GM21529 (cell line): ENCODE measurements around the gene CCL5.
"Not testable (repeated sequence)": the region's sequence is repeated elsewhere in the genome, so short reads cannot be mapped to it uniquely, and the experiment has no call there.

Experiments
- ATAC-seq: cut with Tn5 transposase; IDR thresholded peaks from one replicate; pipeline ENCODE4 v1.9.1; 2021; ENCODE audit not compliant: unreplicated experiment

The CCL5 gene

GRCh38 chr17:35898283-35899070 lies 18.3 kb upstream of the CCL5 start:
- ATAC-seq: no peak

DNA sequence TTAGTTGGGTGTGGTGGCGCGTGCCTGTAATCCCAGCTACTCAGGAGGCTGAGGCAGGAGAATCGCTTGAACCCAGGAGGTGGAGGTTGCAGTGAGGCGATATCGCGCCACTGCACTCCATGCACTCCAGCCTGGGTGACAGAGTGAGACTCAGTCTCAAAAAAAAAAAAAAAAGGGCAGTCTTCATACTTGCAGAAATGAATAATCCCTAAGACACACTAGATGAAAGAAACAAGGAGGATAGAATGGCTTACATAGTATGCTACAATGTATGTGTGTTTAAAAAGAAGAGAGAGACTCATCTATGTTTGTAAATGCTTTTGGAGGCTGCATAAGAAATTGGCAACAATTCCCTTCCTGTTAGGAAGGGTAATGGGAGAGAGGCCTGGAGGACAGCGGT lies 17.6 kb upstream of the CCL5 start:
- not testable (repeated sequence) for ATAC-seq

DNA sequence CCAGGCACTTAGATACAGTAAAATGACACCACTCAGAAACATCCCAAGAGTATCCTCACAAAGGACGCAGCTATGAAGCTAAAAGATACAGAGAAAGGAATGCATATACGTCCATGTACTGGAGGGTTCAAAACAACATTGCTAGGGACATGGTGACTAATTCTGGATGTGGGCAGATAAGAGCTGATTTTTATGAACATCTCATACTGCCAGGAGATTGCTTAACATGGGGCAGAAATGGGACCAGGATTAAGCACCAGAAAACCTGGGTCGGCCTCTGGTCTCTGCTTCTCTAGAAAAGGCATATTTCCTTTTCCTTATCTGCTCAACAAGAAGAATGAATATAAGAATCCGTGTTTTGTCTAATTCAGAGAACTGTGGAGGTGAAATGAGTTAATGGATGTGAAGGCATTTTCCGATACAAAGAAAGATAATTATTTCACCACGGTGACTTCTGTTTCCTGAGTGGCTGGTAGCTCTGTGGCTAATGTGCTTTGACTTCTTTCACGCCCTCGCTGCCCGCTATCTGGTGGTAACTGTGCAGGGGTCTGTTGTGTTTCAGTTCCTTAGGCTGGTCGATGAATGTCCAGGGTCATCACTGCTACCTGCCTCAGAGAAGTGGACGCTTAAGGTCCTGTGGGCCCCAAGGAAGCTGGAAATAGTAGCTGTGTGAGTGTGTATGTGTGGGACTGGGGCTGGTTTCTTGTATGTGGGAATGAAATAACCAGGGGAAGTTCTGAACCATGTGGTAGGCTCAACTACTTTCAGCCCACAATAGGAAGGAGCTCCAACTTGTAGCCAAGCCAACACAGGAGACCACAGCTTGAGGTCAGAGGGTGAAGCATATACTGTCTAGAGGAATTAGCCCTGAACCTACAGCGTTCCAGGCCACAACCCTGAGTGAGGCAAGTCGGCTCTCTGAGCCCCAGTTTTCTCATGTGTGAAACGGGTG lies 15.8 kb upstream of the CCL5 start:
- no peak for ATAC-seq

DNA sequence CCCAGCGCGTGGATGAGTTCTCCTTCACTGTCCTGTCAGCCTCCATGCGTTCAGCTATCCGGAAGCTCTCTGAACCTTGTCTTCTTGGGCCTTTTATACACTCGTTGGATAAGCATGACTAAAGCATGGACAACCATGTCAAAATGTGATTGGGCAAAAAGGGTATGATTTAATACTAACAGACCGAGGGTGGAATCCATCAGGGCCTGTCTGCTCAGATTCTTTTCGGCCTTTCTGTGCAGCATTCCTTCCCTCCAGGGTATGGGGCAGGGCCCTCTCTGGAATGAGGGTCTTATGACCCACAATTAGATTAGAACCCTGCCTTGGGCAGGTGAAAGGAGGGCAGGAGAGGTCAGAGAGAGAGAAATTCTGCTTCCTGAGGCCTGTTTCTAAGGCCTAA lies 14.0 kb upstream of the CCL5 start:
- no peak for ATAC-seq

- ATAC-seq: no peak
Measured at GRCh38 chr17:35893751-35894150, 13.6 kb upstream of the CCL5 start.

DNA sequence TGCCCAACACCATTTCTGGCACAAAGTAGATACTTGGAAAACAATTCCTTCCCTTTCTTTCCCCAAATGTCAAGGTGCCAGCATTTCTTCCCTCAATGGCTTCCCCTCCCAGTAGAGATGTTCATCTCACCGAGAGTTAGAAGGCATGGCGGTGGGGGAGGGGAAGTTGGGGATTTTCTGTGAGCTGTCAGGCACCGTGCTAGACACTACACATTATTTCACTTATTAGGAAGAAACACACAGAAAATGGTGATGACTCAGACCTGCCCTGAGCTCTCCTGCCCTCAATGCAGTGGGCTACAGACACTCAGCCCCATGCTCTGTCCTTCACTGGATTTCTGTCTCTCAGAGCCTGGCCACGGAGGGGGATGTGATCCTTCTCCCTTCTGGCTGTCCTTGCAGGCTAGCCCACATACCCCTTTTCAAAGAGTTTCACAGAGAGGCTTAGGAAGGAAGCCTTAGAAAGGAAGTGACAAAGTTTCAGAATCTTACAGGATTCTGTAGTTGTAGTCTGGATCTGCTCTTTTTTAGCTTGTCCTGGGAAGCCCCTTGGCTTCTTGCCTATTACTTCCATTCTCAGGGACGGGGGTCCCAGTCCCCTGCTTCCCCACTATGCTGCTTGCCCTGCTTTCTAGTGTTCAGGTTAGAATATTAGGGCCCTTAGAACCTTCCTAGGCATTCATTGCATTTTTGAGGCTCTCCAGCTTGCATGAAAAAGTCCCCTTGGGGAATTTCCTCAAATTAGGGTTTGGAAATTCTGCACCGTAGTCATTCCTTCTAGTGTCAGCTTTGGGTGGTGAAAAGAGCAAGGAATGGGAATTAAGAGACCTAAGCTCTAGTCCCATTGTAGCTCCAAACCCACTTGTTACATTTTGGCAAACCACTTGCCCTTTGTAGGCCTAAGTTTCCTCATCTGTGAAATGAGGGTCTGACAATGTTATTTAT lies 12.2 kb upstream of the CCL5 start:
- ATAC-seq: no peak

- no peak for ATAC-seq
Measured at GRCh38 chr17:35891269-35891668, 11.1 kb upstream of the CCL5 start.

DNA sequence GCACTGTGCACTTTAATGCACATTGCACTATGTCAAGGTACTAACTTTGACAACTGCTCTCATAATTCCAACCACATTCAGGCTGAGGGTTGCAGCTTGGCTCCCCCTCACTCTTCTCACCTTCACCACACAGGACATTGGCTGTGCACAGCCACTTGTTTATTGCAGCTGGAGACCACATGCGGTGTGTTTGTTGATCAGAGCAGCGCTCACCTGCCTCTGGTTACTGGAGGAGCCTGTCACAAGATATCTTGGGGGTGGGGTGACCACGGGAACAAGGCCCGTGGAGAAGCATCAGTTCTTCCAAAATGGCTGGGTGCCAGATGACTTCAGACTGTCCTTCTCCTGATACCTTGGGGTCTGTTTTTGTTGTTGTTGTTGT lies 10.6 kb upstream of the CCL5 start:
- no peak for ATAC-seq

- no peak for ATAC-seq
Measured at GRCh38 chr17:35889818-35890773, 9.9 kb upstream of the CCL5 start.

GRCh38 chr17:35889241-35889640 lies 9.1 kb upstream of the CCL5 start:
- no peak for ATAC-seq

DNA sequence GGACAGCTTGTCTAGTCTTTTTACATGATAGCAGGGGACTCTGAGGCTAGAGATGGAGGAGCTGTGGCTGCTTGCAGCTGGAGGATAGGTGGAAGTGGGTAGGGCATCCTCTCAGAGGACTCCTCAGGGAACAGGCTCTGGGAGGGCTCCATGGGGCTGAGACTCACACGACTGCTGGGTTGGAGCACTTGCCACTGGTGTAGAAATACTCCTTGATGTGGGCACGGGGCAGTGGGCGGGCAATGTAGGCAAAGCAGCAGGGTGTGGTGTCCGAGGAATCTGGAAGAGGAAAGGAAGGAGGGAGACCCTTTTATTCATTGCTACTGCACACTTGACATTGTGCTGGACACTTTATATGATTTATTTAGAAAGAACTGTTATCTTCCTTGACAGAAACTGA lies 1.8 kb downstream of the CCL5 start:
- ATAC-seq: no peak

- ATAC-seq: no peak
Measured at GRCh38 chr17:35877345-35878029, 2.7 kb downstream of the CCL5 start.

DNA sequence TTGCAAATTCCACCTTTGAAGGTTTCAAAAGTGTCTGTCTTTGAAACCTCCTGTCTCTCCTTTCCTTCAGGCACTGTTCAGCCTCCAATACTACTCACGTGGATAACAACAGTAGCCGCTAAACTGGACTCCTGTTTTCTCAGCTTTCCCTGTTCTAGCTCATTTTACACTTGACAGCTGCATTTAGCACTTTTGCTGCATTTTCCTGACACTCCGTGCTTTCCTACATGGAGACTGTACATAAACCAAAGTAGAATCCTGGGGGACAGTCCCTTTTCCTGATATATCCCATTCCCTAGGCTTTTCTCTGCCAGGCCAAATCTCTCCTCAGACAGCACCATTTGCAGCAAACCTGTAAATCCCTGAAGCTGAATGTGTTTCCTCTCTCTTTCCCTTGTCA lies 3.6 kb downstream of the CCL5 start:
- ATAC-seq: no peak

DNA sequence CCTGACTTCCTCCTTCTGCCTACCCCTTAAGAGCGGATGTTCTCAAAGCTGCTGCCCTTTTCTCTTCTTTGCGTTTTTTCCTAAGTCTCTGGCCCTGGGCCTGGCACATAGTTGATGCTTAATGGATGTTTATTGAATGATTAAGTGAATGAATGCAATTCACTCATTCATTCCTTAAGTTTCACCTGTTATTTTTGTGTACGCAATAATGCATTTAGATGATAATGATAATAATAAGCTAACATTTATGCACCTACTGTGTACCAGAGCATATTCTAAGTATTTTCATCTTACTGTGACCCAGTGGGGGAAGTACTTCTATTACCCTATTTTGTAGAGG lies 4.4 kb downstream of the CCL5 start:
- ATAC-seq: no peak

DNA sequence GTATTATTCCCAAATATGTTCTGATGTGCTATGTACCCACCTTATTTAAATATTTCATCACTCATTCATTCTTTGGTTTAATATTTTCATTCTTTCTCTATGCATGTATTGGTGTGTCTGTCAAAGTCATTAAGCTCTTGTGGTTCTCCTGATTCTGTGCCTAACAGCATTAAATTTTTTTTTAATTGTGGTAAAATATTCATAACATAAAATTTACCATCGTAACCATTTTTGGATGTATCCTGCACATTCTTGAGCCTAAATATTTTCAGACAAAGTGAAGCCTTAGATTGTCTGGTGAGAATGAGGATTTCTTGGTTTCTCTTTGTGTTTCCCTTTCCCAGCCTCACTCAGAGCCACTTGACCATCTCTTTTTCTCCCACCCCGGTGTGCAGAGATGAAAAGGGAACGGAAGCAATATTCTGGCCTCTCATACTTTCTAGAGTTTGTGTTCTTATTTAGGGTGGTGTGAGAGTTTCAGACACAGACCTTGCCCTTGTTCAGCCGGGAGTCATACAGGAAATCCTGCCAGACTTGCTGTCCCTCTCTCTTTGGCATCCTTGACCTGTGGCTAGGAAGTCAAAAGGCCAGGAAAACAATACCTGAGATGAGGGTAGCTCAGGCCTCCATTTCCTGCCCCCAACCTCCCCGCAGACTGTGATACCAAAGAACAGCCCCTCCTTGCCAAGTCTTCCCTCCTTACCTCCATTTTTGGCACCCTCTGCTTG lies 4.9 kb downstream of the CCL5 start:
- no peak for ATAC-seq

DNA sequence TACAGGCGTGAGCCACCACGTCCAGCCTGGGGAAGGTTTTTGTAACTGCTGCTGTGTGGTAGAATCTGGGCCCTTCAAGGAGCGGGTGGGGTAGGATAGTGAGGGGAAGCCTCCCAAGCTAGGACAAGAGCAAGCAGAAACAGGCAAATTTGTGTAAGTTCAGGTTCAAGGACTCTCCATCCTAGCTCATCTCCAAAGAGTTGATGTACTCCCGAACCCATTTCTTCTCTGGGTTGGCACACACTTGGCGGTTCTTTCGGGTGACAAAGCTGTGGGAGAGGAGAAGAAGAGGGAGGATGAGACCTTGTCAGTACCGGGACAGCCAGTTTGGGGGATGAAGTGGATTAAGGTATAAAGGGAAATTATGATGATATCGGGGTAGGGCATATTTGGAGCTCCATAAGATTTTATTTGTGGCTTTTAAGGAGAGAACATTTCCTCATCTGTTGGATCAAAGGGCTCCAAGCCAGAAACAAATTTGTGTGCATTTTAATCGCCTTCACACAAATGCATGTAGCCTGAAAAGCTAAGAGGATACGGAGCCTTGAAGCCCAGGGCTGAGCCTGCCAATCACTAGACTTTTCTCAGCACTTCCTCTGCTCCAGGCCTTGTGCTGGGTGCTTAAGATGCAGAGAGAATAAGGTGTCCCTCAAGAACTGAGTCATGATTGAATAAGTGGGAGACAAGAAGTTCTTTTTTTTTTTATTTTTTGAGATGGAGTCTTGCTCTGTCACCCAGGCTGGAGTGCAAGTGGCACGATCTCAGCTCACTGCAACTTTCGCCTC lies 7.8 kb downstream of the CCL5 start:
- no peak for ATAC-seq

DNA sequence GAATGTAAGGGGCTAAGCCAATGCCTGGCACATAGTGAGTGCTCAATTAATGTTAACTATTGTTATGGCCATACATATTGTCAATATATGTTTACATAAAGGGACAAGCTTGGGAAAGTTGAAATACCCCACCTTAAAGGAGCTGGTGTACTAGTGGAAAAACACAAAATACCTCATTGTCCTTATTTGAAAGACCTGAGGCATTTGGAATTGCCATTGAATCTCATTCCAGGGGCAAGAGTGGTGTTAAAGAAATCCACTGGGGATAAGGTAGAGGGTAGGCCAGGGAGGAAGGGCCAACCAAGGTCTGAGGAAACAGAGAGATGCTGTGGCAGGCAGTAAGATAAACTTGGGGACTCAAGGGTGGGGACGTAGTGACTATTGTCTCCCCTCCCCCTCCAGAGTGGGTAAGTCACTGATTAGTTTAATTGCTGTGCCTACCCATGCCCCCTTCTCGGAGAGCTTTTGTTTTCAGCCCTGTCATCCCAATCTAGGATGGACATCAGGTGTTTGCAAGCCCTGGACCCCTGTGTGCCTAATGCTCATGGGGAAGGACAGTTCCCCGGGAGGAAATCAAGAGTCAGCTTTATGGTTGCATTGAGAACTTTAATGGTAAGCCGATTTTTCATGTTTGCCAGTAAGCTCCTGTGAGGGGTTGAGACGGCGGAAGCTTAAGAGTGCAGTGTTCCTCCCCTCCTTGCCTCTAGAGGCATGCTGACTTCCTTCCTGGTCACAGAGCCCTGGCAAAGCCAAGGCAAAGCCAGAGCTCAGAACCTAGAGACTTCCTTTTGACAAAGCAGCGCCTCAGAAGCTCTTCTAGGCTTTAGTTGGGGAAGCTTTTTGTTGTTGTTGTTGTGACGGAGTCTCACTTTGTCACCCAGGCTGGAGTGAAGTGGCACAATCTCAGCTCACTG lies 9.0 kb downstream of the CCL5 start:
- no peak for ATAC-seq
